Measurements from ENCODE around the gene FANCI.
A peak's percentile ranks its signal among the peaks of the same experiment; 100 is the strongest.

Gene FANCI

GRCh38 chr15:89209057-89209456 lies 34.7 kb upstream of the FANCI start:
- TF ChIP-seq, protein P1, sequence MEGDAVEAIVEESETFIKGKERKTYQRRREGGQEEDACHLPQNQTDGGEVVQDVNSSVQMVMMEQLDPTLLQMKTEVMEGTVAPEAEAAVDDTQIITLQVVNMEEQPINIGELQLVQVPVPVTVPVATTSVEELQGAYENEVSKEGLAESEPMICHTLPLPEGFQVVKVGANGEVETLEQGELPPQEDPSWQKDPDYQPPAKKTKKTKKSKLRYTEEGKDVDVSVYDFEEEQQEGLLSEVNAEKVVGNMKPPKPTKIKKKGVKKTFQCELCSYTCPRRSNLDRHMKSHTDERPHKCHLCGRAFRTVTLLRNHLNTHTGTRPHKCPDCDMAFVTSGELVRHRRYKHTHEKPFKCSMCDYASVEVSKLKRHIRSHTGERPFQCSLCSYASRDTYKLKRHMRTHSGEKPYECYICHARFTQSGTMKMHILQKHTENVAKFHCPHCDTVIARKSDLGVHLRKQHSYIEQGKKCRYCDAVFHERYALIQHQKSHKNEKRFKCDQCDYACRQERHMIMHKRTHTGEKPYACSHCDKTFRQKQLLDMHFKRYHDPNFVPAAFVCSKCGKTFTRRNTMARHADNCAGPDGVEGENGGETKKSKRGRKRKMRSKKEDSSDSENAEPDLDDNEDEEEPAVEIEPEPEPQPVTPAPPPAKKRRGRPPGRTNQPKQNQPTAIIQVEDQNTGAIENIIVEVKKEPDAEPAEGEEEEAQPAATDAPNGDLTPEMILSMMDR (IDR thresholded peaks at IDR 0.05; ENCODE audit: poor library complexity, severe bottlenecking) = no peak
- no peaks in the 10 kb centered on the region for H3K27me3 ChIP-seq (ENCODE audit: insufficient read depth, poor library complexity, severe bottlenecking)
- no peaks in the 10 kb centered on the region for H3K9me3 ChIP-seq (ENCODE audit: severe bottlenecking)
- H3K36me3 ChIP-seq (ENCODE audit: low read depth) = no peaks in the 10 kb centered on the region
- no peaks in the 10 kb centered on the region for H3K4me1 ChIP-seq (ENCODE audit: insufficient read depth, poor library complexity, severe bottlenecking)
- no peak overlapping the region for H3K27ac ChIP-seq (ENCODE audit: poor library complexity, severe bottlenecking)
- ATAC-seq (ENCODE audit: low read depth) (no peak), DNase-seq (ENCODE audit: low spot score) (no peak)
- no peak overlapping the region for H3K4me3 ChIP-seq (ENCODE audit: severe bottlenecking)

DNA sequence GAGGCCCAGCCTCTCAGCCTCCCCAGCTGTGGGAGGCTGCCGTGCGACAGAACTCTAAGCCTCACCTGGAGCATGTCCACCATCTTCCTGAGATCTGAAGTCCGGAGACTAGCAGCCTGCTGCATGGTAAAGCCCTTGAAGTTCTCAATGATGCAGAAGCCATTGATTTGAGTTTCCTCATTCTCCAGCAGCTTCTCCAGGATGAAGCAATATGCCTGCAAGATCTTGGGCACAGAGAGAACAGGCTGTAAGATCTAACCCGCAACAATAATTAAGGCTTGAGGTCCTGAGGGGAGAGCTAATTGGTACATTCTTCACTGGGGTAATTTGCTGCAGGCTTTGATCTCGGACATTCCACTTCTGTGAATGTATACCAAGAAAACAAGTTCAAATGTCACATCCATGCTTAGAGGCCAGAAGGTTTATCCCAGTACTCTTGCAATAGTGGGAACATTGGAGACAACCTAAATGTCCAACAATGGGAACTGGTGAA lies 32.1 kb upstream of the FANCI start:
- Histone ChIP-seq H3K4me3 (ENCODE audit: severe bottlenecking) (no peak overlapping the region), H3K27ac (ENCODE audit: poor library complexity, severe bottlenecking) (no peak overlapping the region), H3K36me3 (ENCODE audit: low read depth) (no peaks in the 10 kb centered on the region), H3K4me1 (ENCODE audit: insufficient read depth, poor library complexity, severe bottlenecking) (no peaks in the 10 kb centered on the region), H3K9me3 (ENCODE audit: severe bottlenecking) (no peaks in the 10 kb centered on the region), H3K27me3 (ENCODE audit: insufficient read depth, poor library complexity, severe bottlenecking) (no peaks in the 10 kb centered on the region)
- DNase-seq (ENCODE audit: low spot score) = no peak
- TF ChIP-seq, protein P1 (IDR thresholded peaks at IDR 0.05; ENCODE audit: poor library complexity, severe bottlenecking) = no peak
- ATAC-seq (ENCODE audit: low read depth) = no peak

GRCh38 chr15:89215627-89216026 lies 28.2 kb upstream of the FANCI start:
- TF ChIP-seq, protein P1 (IDR thresholded peaks at IDR 0.05; ENCODE audit: poor library complexity, severe bottlenecking) = no peak
- H3K4me3 ChIP-seq (ENCODE audit: severe bottlenecking) = no peak overlapping the region
- H3K27ac ChIP-seq (ENCODE audit: poor library complexity, severe bottlenecking) = no peak overlapping the region
- H3K27me3 ChIP-seq (ENCODE audit: insufficient read depth, poor library complexity, severe bottlenecking) = no peaks in the 10 kb centered on the region
- H3K4me1 ChIP-seq (ENCODE audit: insufficient read depth, poor library complexity, severe bottlenecking) = no peaks in the 10 kb centered on the region
- DNase-seq (ENCODE audit: low spot score) (no peak), ATAC-seq (ENCODE audit: low read depth) (0 out of 3 replicates have a peak, but pooled peaks have one; percentile 27)
- H3K9me3 ChIP-seq (ENCODE audit: severe bottlenecking) = no peaks in the 10 kb centered on the region
- H3K36me3 ChIP-seq (ENCODE audit: low read depth) = no peaks in the 10 kb centered on the region

- H3K4me1 ChIP-seq (ENCODE audit: insufficient read depth, poor library complexity, severe bottlenecking) = peaks cover 4% of the 10 kb centered on the region
- no peak overlapping the region for H3K4me3 ChIP-seq (ENCODE audit: severe bottlenecking)
- TF ChIP-seq, protein P1 (IDR thresholded peaks at IDR 0.05; ENCODE audit: poor library complexity, severe bottlenecking) = no peak
- no peak overlapping the region for H3K27ac ChIP-seq (ENCODE audit: poor library complexity, severe bottlenecking)
- no peaks in the 10 kb centered on the region for H3K36me3 ChIP-seq (ENCODE audit: low read depth)
- no peaks in the 10 kb centered on the region for H3K9me3 ChIP-seq (ENCODE audit: severe bottlenecking)
- ATAC-seq (ENCODE audit: low read depth) (no peak), DNase-seq (ENCODE audit: low spot score) (no peak)
- no peaks in the 10 kb centered on the region for H3K27me3 ChIP-seq (ENCODE audit: insufficient read depth, poor library complexity, severe bottlenecking)
Observed at GRCh38 chr15:89217031-89217430, 26.7 kb upstream of the FANCI start.

DNA sequence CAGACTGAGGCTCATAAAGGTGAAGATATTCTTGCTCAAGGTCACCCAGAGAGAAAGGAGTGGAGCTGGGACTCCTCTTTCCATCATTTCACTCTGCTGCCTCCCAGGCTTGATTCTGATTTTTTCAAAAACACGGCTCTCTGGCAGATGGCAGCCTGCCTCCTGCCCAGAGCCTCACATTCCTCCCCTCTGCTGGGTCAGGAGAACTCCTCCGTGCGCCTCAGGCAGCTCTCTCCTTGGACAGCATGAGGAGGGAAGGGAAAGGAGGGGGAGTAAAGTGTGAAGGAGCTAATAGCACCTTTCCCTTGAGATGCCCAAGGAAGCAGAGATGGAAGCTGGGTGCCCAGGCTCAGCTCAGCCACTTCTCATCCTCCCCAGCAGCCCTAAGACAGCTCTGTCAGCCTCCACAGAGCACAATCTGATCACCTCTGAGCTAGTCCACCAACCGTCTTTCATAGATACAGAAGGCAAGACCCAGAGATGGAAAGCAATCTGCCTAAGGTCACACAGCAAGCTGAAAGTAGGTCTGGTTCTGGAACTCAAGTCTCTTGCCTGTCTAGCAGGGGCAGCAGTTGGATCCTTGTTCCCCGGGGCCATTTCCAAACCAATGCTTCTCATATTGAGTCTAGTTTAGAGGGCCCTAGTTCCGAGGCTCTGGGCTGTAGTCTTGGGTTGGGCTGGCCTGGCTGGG lies 25.9 kb upstream of the FANCI start:
- peaks cover 4% of the 10 kb centered on the region for H3K4me1 ChIP-seq (ENCODE audit: insufficient read depth, poor library complexity, severe bottlenecking)
- no peaks in the 10 kb centered on the region for H3K27me3 ChIP-seq (ENCODE audit: insufficient read depth, poor library complexity, severe bottlenecking)
- H3K27ac ChIP-seq (ENCODE audit: poor library complexity, severe bottlenecking) = no peak overlapping the region
- ATAC-seq (ENCODE audit: low read depth) (peak; percentile 13; the same call in 1 of the 3 replicates), DNase-seq (ENCODE audit: low spot score) (no peak)
- TF ChIP-seq, protein P1 (IDR thresholded peaks at IDR 0.05; ENCODE audit: poor library complexity, severe bottlenecking) = no peak
- H3K4me3 ChIP-seq (ENCODE audit: severe bottlenecking) = no peak overlapping the region
- no peaks in the 10 kb centered on the region for H3K9me3 ChIP-seq (ENCODE audit: severe bottlenecking)
- H3K36me3 ChIP-seq (ENCODE audit: low read depth) = no peaks in the 10 kb centered on the region
